Amniotic epithelial cell (primary cell): Measurements from ENCODE around the gene GSC2.

Experiments
- DNase-seq: peaks from one replicate; pipeline ENCODE4 v3.0.0-alpha.2; 2010; ENCODE audit warnings: low read depth

GSC2 gene

DNA sequence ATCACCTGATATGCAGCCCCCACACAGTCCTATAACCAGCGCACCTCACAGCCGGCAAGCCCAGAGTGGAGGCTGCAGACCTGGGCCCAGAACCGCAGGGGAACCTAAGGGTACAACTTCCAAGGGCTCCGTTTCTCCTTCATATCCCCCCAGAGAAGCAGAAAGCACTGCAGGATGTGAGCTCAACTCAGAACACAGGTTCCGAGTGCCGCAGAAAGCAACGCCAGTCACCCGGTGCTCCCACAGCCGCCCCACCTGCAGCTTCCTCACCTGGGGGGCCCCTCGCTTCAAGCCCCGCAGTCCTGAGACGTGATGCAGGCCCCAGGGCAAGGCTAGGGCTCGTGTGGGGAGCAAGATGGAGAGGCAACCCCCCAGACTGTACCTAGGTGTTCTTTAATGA lies 16.5 kb downstream of the GSC2 start:
- DNase-seq, result no peak

DNA sequence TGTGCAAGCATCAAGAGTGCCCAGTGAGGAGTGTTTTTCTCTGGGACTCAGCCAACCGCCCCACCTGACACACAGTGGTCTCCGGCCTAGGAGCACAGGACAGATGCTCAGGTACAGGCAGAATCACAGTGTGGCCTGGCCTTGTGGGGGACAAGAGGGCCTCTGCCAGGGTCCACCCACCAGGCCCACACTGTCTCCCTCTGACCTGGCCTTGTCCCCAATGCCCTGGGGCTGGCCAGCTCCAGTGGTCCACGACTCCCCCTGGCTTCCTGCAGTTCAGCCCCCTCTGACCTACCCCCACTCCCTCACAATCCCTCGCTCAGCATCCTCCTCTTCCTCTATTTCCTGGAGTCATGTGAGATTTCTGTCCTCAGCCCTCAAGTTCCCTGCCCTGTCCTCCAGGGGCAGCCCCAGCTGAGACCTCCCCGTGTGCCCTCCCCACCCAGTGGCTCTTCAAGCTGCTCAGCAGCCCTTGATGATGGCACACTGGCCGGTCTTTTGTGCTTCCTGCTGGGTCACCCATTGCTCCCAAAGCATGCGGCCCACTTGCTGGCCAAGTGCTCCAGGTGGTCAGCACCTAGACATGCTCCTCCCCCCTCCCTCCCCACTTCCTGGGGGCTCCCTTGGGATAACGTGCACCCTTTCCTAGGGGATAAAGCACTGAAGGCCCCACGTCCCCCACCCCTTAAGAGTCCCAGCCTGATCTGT lies 17.2 kb downstream of the GSC2 start:
- no peak for DNase-seq

DNA sequence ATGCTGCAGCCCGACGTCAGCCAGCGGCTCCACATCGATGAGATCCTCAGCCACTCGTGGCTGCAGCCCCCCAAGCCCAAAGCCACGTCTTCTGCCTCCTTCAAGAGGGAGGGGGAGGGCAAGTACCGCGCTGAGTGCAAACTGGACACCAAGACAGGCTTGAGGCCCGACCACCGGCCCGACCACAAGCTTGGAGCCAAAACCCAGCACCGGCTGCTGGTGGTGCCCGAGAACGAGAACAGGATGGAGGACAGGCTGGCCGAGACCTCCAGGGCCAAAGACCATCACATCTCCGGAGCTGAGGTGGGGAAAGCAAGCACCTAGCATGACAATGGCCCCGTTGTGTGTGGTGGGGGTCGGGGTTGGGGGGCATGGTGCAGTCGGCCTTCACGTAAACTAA lies 17.9 kb downstream of the GSC2 start:
- no peak for DNase-seq

DNA sequence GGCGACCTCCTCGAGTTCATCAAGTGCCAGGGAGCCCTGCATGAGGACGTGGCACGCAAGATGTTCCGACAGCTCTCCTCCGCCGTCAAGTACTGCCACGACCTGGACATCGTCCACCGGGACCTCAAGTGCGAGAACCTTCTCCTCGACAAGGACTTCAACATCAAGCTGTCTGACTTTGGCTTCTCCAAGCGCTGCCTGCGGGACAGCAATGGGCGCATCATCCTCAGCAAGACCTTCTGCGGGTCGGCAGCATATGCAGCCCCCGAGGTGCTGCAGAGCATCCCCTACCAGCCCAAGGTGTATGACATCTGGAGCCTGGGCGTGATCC lies 18.4 kb downstream of the GSC2 start:
- DNase-seq, result no peak

DNA sequence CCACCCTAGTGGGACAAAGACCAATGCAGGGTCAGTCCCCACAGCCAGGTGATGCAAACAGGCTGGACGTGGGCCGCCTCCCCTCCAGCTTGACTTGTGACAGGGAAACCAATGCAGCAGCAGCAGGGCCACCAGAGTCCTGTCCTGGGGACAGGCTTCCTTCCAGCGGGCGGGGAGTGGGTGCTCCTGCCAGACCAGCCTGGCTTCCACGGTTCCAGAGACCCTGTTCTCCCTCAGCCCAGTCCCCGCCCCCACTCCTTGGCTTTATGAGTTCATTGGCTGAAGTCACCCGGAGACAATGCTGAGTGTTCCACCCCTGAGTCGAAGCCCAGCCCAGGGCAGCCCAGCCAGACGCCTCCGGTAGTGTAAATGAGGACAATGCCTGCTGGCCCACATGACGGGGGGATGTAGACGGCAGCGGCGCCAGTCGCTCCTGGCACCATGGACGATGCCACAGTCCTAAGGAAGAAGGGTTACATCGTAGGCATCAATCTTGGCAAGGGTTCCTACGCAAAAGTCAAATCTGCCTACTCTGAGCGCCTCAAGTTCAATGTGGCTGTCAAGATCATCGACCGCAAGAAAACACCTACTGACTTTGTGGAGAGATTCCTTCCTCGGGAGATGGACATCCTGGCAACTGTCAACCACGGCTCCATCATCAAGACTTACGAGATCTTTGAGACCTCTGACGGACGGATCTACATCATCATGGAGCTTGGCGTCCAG lies 19.0 kb downstream of the GSC2 start, which contains the start of gene TSSK2:
Gene TSSK2 (plus strand): TSS at position 350 of the 726 bp plus-strand sequence. CDS start 92 bp downstream, at position 442.
- no peak for DNase-seq

DNA sequence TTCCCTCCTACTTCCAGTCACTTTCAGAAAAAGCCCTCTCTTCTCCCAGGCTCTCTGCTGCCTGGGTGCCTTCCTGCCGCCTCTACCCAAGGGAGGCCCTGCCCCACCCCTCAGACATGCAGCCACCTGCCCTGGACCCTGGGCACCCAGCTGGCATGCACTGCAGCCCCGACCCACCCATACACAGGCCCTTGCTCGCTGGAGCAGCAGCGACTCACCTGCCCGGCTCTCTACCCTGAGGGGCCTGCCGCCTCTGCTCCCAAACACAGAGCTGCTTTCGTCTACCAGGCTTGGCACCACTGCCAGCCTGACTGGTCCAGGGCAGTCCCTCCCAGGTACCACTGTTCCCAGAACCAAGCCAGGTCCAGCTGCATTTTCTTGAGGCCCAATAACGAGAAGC lies 20.2 kb downstream of the GSC2 start:
- DNase-seq, result no peak

DNA sequence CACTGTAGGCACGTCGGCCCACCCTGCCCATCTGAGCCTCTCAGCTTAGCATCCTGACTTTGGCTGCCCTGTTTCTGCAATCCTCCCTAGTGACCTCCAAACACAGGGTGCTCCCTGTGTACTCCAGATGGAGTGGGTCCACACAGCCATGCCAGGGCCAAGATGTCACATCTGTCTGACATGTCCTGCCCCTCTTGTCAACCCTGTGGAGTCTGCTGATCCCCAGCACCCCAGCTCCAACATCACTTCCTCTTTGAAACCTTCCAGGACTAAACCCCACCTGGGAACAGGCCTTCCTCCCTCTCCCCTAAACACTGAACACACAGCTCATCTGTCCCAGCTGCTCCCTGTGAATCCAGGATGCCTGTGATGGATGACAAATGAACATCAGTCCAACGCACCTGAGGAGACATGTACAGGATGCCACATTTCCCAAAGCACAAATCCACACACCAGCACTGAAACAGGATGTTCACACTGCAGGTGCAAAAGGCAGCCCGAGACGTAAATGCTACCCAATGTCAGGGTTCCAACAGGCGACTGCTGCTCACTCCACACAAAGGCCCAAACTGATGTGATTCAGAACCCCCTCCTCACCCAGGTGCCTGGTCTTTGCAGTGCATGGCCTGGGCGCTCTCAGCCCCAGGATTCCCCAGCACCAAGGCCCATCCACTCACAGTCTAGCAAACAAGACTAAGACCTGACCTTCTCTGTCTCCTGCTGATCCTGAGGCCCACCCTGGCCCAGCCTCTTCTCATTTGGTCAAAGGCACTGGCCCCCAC lies 21.0 kb downstream of the GSC2 start:
- no peak for DNase-seq

DNA sequence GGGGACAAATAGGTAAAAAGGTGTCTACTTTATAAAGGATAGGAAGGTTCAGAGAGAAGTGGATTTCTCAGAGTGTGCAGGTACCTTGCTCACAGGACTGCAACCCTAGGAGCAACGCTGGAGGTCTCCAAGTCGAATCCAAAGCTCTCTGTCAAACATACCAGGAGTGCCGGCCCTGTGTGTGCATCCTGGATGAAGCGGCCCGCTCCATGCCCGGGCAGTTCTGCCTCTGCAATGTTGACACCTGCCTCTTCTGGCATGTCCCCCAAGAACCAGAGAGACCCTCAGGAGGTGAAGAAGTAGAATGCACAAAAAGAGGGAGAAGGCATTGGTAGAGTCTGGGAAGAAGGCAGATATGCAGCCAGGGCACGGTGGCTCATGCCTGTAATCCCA lies 22.1 kb downstream of the GSC2 start:
- DNase-seq, result no peak

DNA sequence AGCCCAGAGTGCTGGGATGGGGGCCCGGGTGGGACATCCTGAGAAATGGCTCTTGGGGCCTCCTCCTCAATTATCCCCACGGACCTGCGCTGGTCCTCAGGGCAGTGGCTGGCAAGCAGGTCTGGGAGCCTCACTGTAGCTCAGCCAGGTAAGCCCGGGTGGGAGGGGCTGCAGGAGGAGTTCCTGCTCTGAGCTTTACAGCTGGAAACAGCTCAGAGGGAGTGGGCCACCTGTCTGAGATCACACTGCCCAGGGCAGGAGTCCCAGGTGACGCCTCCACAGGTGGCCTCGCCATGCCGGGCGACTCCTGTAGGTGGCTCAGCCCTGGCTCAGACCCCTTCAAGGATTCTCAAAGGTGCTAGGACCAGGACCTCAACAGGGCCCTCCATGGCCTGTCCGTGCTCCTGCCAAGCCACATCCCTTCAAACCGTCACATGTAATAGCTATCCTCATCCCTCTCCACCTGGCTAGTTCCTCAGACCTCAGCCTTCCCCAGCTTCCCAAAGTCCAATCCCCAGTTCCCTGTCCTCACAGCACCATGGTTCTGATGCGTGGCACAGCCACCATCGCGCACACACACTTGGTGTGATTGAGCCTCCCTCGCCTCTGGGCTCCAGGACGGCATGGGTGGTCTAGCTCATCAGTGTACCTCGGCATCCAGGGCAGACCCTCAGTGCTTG lies 22.6 kb downstream of the GSC2 start:
- no peak for DNase-seq

DNA sequence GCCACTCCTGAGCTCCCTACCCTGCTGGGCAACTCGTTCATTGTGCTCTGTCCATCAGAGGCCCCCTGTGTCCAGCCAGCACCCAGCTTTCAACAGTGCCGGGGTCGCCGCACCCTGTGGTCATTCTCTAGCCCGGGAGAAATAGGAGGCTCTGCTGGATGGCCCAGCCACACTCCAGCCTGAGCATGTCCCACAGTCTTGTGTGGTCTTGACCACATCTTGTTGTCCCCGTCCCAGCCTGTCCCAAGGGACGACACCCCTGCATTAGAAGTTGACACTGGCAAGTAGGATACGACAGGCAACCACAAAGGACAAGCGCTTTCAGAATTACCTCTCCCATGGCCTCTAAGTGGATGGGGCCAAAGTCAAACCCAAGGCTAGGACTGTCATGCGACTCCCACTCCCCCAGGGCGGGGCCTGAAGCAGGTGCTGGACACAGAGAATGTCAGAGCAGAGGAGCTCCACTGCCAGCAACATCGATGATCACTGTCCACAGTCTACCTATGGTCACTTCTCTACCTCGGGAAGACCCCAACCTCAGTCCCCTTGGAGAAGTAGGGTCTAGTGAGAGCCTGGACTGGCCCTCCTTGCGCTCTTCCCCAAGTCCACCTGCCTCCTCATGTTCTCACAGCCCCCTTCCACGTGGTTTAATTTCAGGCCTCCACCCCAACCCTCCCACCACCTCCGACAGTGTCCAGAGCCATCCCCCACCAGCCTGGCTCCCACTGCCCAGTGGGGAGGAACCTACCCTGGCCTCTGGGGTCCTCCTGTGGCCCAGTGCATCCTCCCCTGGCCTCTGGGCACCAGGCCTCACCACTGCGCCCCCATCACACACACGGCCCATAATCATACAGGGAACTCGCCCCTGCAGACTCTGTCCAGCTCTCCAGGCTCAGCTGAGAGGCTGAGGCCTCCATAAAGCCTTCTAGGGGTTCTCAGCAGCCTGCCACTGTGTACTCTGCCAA lies 23.5 kb downstream of the GSC2 start:
- DNase-seq, result no peak

DNA sequence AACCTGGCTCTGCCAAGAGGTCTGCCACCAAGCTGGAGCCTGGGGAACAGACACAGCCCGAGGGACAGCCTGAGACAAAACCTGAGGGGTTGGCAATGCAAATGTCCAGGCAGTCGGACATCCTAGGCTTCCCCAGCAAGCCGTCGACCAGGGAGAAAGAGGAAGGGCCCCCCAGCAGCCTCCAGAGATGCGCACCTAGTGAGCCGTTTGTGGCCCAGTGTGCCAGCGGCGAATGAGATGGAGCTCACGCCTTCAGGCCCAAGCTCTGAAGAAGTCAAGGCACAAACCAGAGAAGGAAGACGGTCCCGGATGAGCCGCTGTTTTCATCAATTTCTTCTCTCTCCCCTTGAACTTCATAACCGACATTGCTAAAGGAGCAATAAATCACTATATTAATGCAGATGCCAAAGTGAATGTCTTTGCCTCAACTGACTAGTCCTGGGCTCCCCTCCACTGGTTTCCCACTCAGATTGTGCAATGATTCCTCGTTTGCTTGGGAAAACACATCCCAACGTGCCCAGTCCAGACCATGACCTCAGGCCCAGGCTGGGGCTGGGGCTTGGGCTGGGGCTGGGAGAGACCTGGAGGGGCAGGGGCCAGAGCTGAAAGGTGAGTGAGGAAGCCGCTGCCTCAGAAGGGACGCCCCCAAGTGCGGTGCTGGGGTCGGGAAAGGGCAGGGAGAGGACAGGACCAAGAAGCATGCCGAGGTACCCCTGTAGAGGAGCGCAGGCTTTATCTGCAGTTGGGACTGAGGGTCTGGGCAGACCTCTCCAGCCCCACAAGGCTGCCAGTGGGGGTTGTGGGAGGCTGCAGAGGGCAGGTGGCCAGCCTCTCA lies 24.4 kb downstream of the GSC2 start:
- DNase-seq, result no peak

DNA sequence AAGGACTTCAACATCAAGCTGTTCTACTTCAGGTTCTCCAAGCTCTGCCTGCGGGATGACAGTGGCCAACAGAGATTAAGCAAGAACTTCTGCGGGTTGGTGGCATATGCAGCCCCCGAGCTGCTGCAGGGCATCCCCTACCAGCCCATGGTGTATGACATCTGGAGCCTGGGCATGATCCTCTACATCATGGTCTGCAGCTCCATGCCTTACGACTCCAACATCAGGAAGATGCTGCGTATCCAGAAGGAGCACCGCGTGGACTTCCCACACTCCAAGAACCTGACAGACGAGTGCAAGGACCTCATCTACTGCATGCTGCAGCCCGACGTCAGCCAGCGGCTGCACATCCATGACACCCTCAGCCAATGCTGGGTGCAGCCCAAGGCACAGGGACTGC lies 25.1 kb downstream of the GSC2 start:
- DNase-seq, result no peak

DNA sequence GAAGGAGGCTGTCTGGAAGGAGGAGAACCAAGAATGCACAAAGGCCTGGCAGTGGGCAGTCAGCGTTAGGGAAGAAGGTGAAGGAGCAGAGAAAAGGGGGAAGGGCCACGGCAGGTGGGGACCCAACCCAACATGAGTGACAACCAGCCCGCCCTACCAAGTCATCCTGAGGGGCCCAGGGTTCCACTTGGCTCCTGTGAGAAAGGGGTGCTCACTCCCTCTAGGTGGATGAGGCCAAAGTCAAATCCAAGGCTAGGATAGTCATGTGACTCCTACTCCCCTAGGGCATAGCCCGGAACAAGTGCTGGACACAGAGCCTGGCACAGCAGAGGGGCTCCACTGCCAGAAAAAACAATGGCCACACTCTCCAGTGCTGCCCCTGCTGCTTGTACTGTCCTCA lies 25.7 kb downstream of the GSC2 start:
- no peak for DNase-seq

DNA sequence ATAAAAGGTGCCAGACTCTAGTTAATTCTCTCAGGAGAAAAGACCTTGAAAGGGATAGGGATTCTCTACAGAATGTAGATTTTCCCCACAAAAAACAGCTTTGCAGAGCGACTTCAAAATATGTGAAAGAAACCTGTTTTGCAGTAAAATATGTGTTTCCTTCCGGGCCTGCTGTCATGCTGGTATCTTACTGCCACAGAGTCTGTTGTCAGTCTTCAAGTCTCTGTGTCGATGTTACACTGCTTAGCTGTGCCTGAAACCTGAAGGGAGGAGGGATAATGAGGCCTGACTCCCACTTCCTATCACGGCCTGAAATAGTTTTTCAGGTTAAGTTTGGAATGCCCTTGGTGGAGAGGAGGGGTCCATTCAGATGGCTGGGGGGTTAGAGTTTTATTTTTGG lies 26.2 kb downstream of the GSC2 start:
- no peak for DNase-seq

DNA sequence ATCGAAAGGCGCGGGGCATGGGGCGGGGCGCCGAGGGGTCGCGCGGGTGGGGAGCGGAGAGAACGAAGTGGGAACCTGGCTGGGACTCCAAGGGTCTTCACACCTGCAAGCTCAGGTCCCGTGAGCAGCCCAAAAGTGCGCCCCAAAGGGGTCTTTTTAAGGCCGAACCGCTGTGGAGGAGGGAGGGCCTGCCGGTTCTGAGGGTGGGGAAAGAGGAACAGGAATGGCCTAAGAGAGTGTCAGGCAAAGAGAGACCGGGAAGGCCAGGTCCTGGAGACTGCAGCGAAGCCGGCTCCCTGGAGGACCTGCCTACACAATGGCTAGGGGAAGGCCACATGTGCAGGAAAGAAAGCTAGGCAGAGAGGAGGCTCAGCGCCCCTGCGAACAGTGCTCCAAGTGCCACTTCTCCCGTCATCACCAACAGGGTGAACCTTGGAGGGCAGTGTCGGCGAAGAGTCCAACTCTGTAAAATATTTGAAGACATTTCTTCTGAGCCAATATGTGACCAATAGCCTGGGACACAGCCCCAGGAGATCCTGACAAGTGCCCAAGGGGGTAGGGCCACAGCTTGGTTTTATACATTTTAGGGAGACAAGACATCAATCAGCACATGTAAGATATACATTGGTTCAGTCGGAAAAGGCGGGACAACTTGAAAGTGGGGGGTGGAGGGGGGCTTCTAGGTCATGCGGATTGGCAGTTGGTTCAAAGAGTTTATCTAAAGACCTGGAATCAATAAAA lies 27.2 kb downstream of the GSC2 start:
- no peak for DNase-seq

DNA sequence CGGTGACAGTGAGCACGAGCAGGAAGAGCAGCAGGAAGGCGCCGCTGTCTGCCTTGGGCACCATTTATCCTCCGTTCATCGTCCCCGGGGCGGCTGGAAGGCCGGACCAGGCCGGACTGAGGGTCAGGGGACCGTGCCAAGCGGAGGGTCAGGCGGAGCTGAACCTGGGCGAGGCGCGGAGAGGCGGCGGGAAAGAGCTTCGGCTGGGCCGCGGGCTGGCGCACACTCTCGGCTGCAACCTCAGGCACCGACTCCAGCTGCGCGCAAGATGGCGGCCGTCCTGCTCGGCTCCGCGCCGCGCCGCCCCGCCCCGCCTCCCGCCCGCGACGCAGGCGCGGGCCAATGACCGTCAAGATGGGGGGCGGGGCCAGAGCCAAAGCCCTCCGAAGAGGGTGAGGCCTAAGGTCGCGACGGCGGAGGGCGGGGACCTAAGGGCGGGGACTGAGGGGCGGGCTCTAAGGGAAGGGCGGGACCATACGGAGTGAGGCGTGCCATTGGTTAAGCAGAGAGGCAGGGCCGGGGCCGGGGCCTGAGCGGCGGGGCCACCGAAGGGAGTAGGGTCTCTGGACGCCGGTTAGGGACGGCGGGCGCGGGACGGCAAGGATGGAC lies 27.8 kb downstream of the GSC2 start, which contains the start of gene DGCR2:
Gene DGCR2 (minus strand): TSS at position 270 of the 609 bp plus-strand sequence. CDS start 206 bp downstream, at position 64.
- DNase-seq, result peak; percentile 91

DNA sequence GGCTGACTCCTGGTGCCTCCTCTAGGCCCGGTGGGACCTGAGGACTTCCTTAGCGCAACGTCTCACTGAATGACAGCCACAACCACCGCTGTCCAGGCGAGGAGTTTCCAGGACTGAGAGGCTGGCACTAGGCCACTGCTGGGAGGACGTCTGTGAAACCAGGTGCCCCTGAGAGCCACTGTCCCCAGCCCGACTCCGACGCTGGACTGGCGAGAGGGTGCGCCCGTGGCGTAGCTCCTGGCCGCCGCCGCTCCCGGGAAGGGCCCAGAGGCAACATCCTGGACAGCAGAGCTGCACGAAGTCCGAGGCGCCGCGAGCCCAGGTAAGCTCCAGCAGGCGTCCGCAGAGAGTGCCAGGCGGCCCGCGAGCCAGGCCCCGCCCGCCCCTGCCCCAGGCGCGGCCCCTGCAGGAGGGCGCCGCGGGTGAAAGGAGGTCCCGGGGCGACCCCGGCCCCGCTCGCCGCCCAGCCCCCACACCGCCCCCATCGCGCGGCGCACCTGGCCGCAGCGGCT lies 28.4 kb downstream of the GSC2 start:
- peak; percentile 21 for DNase-seq

DNA sequence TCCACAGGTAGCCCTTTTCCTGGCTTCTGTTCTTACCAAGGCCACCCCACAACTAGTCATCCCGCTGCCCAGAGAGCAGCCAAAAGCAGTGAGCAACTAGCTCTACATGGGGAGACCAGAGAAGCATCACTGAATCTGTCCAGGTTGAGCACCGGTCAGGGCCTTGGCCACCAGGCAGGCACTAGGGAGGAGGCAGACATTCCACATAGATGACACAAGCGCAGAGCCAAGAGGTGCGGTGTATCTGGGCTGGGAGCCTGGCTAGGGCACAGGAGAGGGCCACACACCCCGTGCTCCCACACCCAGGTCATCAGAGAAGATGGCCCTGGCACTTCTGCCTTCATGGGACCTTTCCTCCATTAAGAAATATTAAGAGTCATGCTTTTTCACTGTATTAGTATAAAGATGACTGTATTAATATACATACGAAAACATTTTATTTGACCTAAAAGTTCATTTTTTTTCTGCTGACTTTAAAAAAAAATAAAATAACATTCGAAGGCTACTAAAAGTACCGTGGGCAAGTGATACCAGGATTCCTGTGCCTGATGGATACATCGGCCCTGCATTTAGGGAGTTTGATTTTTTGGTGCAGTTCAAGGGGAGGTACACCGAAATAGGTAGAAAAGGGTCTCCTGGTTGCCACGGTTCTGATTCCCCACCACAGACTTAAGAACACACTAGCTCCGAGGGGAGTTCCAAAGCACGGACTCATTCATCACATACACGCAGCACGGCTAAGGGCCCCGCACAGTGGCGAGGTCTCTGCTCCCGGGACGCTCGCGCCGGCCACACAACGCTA lies 29.1 kb downstream of the GSC2 start:
- peak; percentile 39 for DNase-seq
